GM21529 (cell line): ENCODE results near the gene ACKR1.

Source experiments
- ATAC-seq: cut with Tn5 transposase; IDR thresholded peaks from one replicate; pipeline ENCODE4 v1.9.1; 2021; ENCODE audit not compliant: unreplicated experiment

ACKR1 gene

DNA sequence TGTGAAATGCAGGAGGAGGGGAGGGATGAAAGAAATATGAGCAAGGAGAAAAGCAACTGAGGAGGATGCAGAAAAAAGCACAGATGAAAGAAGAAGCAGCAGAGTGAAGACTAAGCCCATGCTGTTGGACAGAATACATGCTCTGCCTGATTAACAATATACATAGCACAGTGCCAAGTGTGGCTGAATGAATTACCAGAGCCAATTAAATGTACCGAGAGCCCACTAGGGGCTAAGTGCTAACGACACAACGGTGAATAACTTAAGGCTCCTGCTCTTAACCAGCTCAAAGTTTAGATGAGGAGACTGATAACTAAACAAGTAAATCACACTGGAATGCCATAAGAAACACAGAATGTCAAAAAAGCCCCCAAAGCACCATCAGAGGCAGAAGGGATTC, 17.6 kb upstream of the ACKR1 start:
- no peak for ATAC-seq

DNA sequence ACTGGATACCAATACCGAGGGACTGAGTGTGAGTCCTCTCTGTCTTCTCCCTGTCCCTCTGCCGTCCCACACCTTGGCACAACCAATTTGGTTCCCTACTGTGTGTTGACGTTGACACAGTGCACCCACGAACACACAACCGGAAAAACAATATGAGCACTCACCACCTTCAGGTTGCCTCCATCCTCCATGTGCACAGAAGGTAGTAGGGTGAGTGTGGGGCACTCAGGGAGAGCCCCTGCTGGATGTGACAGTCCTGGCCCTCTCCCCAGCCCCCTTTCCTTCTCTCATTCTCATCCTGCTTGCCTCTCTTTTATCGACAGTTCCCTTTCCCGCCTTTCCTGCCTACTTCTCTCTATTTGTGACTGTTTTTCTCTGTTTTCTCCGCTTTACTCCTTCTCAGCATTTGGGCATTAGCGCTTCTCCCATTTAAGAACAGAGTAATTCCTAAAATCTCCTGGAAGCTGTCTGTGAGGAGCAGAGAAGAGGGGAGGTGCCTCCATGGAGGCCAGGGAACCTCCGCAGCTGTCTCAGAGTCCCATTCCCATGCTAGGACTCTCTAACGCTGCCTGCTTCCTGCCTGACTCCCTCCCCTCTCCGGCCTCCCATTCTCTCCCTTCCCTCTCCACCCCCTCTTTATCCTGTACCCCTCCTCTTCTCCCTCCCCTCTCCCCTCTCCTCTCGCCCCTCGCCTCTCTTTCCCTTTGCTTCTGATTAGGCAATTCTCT, 16.9 kb upstream of the ACKR1 start:
- no peak for ATAC-seq

DNA sequence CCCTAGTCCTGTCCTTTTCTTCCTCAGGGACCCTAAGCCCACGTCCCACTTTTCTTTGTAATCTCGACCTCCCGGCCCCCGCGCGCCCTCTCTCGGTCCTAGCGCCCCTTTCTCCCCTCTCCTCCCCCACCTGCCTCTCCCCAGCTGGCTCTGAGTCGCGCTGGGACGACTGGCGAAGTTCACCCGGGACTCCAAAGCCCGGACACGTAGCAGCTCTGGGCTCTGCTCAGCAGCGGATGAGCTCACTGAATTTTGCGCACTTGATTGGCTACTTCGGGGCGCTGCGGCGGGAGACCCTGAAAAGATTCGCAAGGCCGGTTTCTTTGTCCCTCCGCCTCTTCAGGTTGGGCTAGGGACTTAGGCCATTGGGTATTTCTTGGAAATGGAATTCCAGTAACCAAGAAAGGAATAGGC, 16.3 kb upstream of the ACKR1 start:
- peak; percentile 97 for ATAC-seq

DNA sequence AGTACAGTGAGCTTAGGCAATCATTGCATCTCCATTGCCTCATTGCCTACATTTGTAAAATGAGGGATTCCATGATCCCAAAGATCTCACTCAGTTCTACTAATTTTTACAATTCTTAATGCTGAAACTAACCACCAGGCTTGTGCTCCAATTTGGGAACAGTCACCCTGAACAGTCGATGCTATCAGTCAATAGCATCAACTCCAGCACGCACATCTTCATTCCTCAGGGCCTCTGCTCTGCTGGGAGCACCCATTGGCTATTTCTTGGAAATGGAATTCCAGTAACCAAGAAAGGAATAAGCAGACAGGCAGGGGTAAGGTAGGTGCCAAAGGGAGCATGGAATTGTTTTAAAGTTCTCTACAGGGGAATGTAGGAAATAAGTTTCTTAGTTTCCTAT, 14.2 kb upstream of the ACKR1 start:
- ATAC-seq = no peak

DNA sequence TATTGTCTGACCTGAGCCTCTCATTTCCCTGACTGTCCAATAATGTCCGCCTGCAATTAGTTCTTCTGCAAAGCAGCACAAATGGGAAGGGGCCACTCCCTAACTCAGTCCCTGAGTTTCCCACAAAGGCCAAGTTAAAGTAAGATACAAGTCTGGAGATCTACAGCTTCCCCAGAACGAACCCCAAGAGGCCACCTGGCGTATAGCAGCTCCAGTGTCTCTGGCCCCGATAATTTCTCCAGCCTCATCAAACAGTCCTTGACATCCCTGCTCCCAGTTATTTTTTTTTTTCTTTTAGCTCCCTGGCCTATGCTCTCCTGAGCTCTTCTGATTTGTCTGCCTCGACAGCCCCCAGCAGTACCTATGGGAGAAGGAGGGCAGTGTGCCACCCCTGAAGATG, 8.1 kb upstream of the ACKR1 start:
- no peak for ATAC-seq

DNA sequence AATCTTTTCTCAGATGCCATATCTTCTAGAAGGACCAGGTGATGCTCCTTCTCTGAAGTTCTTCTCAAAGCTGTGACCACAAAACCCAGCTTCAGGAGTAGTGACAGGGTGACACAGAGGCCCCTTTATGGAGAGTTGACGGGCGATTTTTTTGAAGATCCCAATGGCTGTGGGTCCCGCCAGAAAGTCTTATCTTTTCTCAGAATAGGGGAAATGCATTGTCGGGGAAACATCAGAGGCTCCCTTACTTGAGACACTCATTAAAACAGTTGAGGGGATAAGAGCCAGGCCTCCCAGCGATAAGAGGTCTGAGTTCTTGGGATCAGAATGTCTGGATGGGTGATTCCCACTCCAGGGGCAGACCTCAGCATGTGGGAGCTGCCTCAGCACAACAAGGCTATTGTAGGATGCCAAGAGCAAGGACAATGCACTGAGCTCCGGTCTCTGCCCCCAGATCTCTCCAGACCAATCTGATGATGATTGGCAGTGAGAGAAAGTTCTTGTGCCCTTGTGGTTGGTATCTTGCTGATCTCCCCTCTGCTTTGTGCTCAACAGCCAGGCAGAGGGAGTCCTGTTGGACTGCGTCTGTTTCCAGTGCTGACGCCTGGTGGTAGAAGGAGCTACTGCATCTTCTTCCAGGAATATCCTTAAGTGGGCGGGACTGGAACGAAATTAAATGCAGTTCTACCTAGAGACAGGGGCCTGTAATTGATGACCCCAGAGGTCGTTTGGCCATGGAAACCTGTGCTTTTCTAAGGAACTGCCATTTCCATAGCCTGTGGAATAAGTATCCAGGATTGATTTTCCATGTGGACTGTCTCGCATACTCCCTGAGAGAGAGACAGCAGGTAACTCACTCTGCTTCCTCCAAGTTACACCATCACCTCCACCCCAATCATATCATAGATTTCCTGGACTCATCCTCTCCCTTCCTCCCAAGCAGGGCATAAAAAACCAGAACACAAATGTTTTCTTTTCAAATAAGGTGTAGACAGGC, 6.8 kb upstream of the ACKR1 start:
- peak; percentile 76 for ATAC-seq

DNA sequence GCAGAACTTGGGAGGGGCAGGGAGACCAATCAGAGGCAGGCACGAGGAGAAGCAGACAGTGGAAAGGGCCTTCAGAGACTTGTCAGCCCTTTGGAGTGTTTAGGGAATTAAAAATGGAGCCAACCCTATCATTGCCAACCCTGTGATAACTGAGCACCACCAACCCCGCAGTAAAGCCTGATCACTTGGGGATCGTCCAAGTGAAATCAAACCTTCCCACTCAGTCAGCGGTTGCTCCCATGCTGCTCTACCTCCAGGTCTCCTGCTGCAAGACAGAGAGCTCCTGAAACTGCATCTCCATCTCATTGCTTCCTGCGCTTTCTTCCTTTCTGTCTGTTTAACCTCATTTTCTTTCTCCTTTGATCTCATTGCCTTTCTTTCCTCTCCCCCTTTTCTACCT, 4.8 kb upstream of the ACKR1 start:
- ATAC-seq = no peak

DNA sequence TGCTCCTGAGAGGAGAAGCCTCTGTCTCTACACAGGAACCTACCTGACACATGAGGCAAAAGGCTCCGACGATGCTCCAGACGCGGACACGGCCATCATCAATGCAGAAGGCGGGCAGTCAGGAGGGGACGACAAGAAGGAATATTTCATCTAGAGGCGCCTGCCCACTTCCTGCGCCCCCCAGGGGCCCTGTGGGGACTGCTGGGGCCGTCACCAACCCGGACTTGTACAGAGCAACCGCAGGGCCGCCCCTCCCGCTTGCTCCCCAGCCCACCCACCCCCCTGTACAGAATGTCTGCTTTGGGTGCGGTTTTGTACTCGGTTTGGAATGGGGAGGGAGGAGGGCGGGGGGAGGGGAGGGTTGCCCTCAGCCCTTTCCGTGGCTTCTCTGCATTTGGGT, 3.9 kb upstream of the ACKR1 start:
- no peak for ATAC-seq

DNA sequence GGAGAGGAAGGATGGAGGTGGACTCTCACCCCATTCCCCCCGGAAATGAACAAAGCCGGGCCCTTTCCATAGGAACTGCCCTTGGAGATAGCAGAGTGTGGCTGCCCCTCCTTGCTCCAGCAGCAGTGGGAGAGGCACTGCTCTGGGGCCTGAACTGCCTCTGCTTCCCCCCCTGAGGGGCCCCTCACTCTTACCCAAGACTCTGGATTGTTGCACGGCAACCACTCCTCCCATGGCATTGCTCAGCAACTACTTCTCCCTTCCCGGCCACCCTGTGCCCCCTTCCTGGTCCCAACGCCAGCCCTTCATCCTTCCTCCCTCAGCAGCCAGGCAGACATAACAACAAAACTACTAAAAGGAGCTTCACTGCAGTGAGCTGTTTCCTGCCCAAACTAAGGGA, 3.0 kb upstream of the ACKR1 start:
- ATAC-seq = no peak

DNA sequence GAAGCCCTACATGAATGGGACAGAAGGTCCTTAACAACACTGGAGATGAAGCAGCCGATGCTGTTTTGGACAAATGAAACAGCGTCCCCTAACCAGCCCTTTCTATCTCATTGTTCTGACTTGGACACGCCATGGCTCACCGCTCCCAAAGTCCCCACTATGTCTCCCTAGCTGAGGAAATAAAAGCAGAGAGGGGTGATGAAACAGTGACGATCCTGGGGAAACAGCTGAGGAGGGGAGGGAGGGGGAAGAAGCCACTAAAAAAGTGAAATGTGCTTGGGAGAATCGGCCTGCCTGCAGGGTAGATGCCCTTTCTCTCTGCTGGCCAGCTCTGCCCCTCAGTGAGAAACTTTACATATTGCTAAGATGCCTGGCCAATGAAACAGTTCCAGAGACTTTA, 1.1 kb upstream of the ACKR1 start:
- no peak for ATAC-seq

DNA sequence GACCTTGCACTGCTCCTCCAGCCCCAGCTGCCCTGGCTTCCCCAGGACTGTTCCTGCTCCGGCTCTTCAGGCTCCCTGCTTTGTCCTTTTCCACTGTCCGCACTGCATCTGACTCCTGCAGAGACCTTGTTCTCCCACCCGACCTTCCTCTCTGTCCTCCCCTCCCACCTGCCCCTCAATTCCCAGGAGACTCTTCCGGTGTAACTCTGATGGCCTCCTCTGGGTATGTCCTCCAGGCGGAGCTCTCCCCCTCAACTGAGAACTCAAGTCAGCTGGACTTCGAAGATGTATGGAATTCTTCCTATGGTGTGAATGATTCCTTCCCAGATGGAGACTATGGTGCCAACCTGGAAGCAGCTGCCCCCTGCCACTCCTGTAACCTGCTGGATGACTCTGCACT, 550 bp downstream of the ACKR1 start:
- ATAC-seq = no peak

DNA sequence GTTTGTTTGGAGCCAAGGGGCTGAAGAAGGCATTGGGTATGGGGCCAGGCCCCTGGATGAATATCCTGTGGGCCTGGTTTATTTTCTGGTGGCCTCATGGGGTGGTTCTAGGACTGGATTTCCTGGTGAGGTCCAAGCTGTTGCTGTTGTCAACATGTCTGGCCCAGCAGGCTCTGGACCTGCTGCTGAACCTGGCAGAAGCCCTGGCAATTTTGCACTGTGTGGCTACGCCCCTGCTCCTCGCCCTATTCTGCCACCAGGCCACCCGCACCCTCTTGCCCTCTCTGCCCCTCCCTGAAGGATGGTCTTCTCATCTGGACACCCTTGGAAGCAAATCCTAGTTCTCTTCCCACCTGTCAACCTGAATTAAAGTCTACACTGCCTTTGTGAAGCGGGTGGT, 1.4 kb downstream of the ACKR1 start:
- ATAC-seq = no peak

DNA sequence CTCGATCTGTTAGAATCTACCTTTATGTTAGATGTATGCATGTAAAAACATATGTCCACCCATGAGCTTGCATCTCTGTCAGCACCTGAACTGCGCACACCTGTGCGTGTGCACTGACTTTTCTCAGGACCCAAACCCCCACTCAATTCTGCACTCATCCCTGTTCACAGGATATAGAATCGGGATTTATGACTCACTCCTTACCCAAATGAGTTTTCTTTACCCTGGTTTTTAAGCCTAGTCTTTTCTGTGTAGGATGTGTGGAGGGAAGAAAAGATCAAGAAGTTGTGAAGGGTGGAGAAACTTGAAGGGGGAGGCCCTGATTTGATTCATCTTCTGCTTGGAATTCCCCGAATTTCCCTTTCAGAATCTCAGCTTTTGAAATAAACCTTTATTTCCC, 2.4 kb downstream of the ACKR1 start:
- ATAC-seq = no peak

DNA sequence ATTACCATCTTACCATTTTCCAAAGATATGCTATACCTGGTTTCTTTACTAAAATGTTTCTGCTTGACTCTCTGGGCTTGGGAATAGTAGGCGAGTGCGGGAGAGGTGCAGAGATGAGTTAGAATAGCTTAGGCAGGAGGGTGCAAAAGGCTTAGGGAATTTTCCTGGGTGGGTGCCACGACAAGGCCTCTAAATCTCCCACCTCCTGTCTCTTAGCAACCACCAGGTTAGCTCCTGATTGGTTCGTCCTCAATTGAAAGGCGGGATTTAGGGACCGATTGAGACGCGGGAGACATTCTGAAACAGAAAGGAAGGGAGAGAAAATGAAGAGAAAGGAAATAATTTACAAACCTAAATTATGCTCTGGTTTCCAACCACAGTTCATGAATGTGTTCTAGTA, 3.1 kb downstream of the ACKR1 start:
- ATAC-seq = no peak

DNA sequence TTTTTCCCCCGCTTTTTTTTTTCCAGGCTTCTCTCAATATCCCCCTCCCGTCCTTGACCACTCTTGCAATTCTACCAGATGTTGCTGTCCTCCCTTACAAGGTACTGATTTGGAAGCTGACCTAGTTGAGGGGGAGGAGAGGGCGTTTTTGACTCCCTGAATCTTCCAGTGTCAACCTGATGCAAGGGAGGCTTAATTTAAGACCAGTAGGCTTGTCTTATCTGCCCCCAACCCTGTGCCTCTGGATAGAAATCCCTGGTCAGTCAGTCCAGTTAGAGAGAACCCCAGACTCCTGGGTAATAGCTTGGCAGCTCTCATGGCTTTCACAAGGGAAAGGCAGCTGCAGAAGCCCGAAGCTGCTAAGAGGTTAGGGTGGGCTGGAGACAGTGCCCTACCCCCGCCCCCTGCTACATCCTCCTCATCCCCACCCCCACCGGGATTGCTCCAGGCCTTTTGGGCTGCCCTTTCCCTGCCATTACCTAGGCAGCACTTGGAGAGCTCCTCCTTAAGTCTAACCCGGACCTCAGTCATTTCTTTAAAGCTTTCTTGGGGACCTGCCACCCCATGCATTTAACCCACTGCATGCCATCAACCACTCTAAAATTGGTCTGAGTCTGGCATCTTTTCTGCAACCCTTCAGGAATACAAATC, 3.6 kb downstream of the ACKR1 start:
- no peak for ATAC-seq

DNA sequence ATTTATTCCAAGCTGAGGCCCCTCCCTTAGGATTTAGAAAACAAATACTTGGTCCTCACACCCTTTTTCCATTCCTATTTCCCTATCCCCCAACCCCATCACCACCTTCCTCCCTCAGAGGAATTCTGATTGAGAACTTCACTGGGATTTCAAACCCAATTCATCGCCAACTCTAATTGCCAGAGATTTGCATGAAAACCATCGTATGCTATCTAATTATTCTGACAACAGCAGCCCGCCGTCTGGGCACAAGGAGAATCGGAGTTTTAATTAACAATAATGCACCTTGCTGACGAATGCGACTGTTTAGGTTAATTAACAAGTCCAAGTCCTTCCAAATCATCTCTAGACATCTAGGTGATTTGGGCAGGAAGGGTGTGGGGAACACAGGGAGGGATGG, 4.4 kb downstream of the ACKR1 start:
- no peak for ATAC-seq

DNA sequence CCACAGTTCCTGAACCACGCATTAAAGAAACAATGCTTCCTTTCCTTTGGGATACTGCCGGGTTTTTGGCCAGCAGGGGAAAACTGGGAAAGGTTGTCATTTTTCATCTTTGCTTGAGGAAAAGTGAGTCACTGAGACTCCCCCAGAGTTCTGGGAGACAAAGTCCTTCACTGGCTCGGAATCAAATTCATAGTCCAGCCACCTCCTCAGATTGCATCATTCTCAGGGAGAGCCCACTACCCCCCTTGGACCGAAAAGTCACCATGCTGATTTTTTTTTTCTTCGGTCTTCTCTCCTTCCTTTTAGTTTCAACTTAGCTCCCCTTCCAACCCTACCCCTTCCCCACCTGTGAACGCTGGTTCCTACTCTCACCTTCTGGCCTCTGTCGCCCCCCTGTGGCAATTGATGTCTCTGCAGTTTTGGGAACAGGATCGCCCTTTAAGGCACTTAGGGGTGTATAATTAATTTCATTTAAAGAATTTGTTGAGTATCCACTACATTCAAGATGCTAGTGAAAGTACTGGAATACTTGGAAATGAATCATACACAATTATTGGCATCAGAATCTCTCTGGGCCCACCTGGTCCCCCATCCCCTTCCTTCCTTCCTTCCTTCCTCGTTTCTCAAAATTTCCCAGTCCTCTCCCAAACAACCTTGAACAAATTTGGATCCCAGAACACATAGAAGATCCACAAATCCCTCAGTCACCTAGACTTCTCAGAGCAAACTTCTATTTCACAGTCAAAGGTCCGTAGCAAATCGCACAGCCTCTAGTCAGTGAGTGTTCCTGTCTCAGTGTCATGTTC, 6.9 kb downstream of the ACKR1 start:
- ATAC-seq = no peak

DNA sequence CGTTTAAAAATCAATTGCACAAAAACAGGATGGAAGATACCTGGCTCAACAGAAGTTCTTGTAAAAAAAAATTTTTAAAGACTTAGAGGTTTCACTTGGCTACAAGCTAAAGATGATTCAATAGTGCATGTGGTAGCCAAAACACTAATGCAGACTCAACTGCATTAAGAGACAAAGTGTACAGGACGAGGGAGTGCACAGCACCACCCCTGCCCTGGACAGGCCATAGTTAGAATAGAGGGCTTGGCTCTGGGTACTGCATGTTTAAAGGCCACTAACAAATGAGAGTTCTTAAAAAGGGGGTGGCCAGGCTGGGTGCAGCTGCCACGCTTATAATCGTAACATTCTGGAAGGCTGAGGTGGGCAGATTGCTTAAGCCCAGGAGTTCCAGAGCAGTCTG, 7.9 kb downstream of the ACKR1 start:
- ATAC-seq = no peak

DNA sequence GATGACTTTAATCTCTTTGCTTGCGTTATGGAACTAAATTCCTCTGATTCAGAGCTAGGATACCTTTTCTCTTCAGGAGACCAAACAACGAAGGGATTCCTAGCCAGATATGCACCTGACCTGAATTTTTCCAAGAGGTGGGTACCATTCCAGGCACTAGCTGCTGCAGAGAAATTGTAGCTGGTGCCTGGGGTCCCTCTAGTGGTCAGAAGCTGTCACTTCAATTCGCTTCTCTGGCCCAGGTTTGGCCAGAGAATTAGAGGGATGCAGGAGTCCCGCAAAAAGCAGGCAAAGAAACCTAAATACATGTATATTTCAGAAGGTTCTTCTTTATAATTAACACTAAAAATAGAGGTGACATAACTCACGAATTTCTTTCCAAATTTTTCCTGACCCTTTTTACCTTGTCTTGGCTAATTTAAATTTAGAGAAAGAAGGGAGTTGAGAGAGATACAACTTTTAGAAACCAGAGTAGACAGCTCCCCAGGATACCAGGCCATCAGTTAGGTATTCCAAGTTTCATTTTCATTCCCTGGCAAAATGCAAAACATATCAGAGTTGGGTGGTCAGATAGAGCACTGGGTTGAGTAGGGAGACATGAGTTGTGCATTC, 9.6 kb downstream of the ACKR1 start:
- peak; percentile 61 for ATAC-seq
